Measurements from ENCODE around the gene MARVELD2.

DNA sequence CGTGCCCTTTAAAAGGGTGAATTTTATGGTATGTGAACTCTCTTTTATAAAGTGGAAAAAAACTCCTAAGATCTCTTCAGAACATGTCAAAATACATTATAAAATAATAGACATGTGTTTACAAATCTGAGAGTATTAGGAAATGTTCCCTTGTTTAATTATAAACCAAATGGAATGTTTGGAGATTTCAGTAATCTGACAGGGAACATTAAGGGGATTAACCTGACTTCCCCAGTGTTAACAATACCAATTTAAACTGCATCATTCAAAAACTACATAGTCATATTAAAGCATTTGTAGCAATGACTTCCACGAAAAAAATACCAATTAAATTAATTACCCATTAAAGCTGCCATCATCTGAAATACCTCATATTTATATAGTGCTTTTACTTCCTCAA, 76.1 kb downstream of the MARVELD2 start:
- no peak for TF ChIP-seq GATA3 (IDR thresholded peaks at IDR 0.05; ENCODE audit: low read depth, low read length)
- no peak for TF ChIP-seq GATA2 (IDR thresholded peaks at IDR 0.05; ENCODE audit: low read depth, low read length)

Measured in SH-SY5Y (cell line).